ENCODE results near the gene EFCAB7.

- TF ChIP-seq IRF1 (CRISPR knock-in tag; IDR thresholded peaks at IDR 0.05; ENCODE audit: low read depth) (no peak), POLR2A (IDR thresholded peaks at IDR 0.05; ENCODE audit: insufficient read depth in 1 of 2, low read depth in 2 of 2, low read length in 2 of 2) (no peak)
- TF ChIP-seq, protein P1, sequence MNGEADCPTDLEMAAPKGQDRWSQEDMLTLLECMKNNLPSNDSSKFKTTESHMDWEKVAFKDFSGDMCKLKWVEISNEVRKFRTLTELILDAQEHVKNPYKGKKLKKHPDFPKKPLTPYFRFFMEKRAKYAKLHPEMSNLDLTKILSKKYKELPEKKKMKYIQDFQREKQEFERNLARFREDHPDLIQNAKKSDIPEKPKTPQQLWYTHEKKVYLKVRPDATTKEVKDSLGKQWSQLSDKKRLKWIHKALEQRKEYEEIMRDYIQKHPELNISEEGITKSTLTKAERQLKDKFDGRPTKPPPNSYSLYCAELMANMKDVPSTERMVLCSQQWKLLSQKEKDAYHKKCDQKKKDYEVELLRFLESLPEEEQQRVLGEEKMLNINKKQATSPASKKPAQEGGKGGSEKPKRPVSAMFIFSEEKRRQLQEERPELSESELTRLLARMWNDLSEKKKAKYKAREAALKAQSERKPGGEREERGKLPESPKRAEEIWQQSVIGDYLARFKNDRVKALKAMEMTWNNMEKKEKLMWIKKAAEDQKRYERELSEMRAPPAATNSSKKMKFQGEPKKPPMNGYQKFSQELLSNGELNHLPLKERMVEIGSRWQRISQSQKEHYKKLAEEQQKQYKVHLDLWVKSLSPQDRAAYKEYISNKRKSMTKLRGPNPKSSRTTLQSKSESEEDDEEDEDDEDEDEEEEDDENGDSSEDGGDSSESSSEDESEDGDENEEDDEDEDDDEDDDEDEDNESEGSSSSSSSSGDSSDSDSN (CRISPR knock-in tag; IDR thresholded peaks at IDR 0.05): no peak
Observed at GRCh38 chr1:63533931-63534330, 10.6 kb downstream of the EFCAB7 start.
